ENCODE data around the gene SLC22A13.

DNA sequence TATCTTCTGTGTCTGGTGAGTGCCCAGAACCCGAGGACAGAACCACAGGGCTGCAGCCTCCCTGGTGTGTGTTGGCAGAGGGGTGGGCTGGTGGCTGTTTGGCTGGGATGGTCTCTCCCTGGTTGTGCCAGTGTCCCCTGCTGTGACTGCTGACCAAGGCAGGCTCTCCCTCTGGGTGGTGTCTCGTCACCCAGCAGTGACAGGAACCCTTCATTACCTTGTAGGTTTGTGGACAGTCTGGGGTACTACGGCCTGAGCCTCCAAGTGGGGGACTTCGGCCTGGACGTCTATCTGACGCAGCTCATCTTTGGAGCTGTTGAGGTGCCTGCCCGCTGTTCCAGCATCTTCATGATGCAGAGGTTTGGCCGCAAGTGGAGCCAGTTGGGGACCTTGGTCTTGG is 10.0 kb downstream of the SLC22A13 start:
- TF ChIP-seq CTCF (IDR thresholded peaks at IDR 0.05; ENCODE audit: low read depth, low read length): no peak
- TF ChIP-seq EZH2phosphoT487 (IDR thresholded peaks at IDR 0.05; ENCODE audit: low read depth): no peak

Data from OCI-LY3 (cell line).